ENCODE data around the gene PSMG3.

DNA sequence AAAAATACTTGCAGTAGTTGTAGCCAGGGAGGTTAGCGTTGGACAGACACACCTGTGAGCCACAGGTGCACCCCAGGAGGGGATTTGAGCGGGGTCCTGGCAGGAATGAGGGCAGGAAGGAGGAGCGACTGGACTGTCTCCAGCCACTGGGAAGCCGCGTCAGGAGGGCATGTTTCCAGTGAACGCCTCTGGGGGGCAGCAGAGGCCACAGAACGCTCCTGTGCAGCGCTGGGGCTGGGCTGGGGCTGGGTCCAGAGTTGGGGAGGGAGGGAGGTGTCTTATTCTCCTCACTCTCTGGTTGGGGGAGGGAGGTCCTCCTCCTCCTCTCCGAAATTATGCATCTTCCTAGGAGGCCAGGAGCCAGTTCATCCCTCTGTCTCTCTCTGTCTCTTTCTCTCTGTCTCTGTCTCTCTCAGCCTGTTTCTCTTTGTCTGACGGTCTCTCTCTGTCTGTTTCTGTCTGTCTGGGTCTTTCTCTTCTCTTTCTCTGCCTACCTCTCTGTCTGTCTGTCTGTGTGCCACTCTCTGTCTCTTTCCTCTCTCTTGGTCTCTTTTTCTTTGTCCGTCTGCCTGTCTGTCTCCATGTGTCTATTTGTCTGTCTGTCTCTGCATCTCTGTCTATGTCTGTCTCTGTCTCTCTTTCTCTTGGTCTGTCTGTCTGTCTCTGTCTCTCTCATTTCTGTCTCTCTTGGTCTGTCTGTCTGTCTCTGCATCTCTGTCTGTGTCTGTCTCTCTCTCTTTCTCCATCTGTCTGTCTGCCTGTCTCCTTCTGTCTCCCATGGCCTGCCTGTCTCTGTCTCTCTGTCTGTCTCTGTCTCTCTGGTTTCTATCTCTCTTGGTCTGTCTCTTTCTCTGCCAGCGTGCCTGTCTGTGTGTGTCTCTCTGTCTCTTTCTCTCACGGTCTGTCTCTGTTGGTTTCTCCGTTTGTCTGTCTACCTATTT, 9.9 kb upstream of the PSMG3 start:
- no peak for TF ChIP-seq MYC (IDR thresholded peaks at IDR 0.05; ENCODE audit: borderline replicate concordance, low read length)
- no peak for TF ChIP-seq JUN (IDR thresholded peaks at IDR 0.05)
- TF ChIP-seq, protein P1, sequence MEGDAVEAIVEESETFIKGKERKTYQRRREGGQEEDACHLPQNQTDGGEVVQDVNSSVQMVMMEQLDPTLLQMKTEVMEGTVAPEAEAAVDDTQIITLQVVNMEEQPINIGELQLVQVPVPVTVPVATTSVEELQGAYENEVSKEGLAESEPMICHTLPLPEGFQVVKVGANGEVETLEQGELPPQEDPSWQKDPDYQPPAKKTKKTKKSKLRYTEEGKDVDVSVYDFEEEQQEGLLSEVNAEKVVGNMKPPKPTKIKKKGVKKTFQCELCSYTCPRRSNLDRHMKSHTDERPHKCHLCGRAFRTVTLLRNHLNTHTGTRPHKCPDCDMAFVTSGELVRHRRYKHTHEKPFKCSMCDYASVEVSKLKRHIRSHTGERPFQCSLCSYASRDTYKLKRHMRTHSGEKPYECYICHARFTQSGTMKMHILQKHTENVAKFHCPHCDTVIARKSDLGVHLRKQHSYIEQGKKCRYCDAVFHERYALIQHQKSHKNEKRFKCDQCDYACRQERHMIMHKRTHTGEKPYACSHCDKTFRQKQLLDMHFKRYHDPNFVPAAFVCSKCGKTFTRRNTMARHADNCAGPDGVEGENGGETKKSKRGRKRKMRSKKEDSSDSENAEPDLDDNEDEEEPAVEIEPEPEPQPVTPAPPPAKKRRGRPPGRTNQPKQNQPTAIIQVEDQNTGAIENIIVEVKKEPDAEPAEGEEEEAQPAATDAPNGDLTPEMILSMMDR (IDR thresholded peaks at IDR 0.05): peak; percentile 89
- TF ChIP-seq POLR2AphosphoS2 (conservative IDR thresholded peaks at IDR 0.05; ENCODE audit: low read length): no peak
- no peak for TF ChIP-seq ZC3H11A (IDR thresholded peaks at IDR 0.05)
- no peak for TF ChIP-seq POLR2A (IDR thresholded peaks at IDR 0.05; ENCODE audit: low read length)
- no peak for TF ChIP-seq BHLHE40 (IDR thresholded peaks at IDR 0.05; ENCODE audit: low read depth, low read length)
- no peak for TF ChIP-seq RFX5 (IDR thresholded peaks at IDR 0.05)
- no peak for TF ChIP-seq CBX2 (IDR thresholded peaks at IDR 0.05; ENCODE audit: borderline replicate concordance, low read depth)
- no peak for TF ChIP-seq ZSCAN20 (CRISPR knock-in tag; IDR thresholded peaks at IDR 0.05)
- TF ChIP-seq SMC3 (IDR thresholded peaks at IDR 0.05): peak; percentile 74
